PC-3 (cell line): Measurements from ENCODE around the gene GALNT18.

Experiments
- CTCF ChIP-seq: fragments of 300-600 bp; sonication (generic); conservative IDR thresholded peaks from 2 replicates; pipeline ENCODE4 v1.5.1; 2017; ENCODE audit warnings: antibody characterized with exemption, low read depth, mild to moderate bottlenecking, low read length
- EZH2 ChIP-seq: fragments of 300-600 bp; sonication (generic); IDR thresholded peaks from one replicate; pipeline ENCODE4 v1.6.1; 2017; ENCODE audit warnings: antibody characterized with exemption, mild to moderate bottlenecking, low read length; ENCODE audit not compliant: unreplicated experiment
- EZH2phosphoT487 ChIP-seq: fragments of 300-600 bp; sonication (generic); IDR thresholded peaks from 2 replicates; pipeline ENCODE4 v1.6.1; 2018; ENCODE audit warnings: mild to moderate bottlenecking, antibody characterized with exemption, low read length, borderline replicate concordance

DNA sequence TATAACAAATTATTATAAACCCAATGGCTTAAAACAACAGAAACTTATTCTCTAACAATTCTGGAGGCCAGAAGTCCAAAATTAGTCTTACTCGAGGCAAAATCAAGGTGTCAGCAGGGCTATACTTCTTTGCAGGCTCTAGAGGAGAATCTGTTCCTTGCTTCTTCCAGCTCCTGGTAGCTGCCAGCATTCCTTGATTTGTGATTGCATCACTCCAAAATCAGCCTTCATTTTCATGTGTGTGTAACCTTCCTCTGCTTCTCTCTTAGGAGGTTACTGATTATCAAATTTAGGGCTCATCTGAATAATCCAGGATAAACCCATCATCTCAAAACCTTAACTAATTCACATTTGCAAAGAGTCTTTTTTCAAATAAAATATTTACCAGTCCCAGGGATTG is 23.6 kb downstream of the GALNT18 start:
- no peak for TF ChIP-seq CTCF
- no peak for TF ChIP-seq EZH2phosphoT487
- no peak for TF ChIP-seq EZH2
